SK-N-MC (cell line): ENCODE measurements around the gene FBXL7.

Experiments
- EZH2 ChIP-seq: fragments of 200-600 bp; sonication (generic); IDR thresholded peaks from one replicate; pipeline ENCODE4 v1.6.1; 2017; ENCODE audit warnings: antibody characterized with exemption
- POLR2AphosphoS5 ChIP-seq: IDR thresholded peaks from 2 replicates; pipeline ENCODE4 v1.6.1; 2012; ENCODE audit warnings: mild to moderate bottlenecking, low read depth, low read length, borderline replicate concordance

DNA sequence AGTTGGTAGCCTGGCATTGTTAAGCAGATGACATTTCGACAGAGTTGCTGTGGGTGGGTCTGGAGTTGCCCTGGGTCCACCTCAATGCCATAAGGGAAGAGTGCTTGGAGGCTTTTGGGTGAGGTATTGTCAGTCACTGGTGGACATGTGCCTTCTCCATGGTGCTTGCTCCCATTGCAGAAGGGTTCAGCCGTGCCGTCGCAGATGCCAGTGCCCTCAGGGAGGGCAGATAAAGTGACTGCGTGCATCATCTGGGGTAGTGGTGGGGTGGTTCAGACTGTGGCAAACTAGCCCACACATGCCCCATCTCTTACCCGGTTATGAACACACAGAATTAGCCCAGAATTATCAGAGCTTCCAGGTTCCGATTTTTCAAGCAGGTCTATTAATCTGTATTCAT lies 71.6 kb downstream of the FBXL7 start:
- TF ChIP-seq POLR2AphosphoS5 (no peak), EZH2 (no peak)
